ENCODE data around the gene MCM5. TPM values are rescaled to one million over a fixed set of nuclear protein-coding genes. Genes with fewer than 3 reads are reported as not detected.

The MCM5 gene
- total RNA-seq, 1 experiment from 2014 or later: 194 TPM

DNA sequence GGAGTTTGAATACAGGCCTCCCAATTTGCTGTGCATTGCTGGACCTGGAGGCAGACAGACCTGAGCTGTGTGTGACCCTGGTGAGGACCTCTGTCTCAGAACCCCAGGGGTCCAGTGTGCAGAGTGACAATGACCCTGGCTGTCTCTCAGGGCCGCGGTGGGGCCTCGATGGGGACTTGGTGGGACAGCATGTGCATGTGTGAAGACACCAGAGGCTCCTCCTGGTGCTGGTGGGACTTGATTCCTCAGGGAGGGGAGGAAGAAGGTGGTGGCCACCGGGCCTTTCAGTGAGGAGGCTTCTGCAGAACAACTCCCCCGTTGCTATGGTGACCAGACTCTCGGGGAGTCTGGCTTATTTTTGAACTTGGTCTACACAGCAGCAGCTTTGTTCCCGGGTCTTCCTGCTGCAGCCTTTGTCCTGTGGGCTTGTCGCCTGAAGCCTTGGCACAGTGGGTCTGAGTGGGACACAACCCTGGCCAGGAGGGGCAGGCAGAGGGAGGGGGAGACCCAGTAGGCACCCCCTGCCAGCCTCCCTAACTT, 35.3 kb downstream of the MCM5 start:
- Histone ChIP-seq H3K27me3 (ENCODE audit: insufficient read depth, low read length) (no peaks in the 10 kb centered on the region), H3K4me3 (replicated peaks in 1 of 2; ENCODE audit: low read depth in 1 of 2, low read length in 2 of 2) (no peak overlapping the region), H3K9me2 (ENCODE audit: insufficient read depth) (no peaks in the 10 kb centered on the region), H3K36me3 (ENCODE audit: control insufficient read depth in 1 of 2, insufficient read depth in 2 of 2, low read length in 2 of 2) (peaks cover 2 to 28% of the 10 kb centered on the region in 2 experiments; a peak in 2 of 4 replicates), H2AFZ (ENCODE audit: low read depth, low read length, poor library complexity, severe bottlenecking) (no peak overlapping the region), H3K27ac (ENCODE audit: low read depth, low read length) (no peak overlapping the region), H3K4me1 (ENCODE audit: control insufficient read depth in 1 of 2, insufficient read depth in 2 of 2, low read length in 2 of 2) (peaks cover 0 to 4% of the 10 kb centered on the region in 2 experiments; a peak in 1 of 4 replicates), H3K4me2 (ENCODE audit: low read length) (no peak overlapping the region), H3K79me2 (ENCODE audit: insufficient read depth, low read length) (no peaks in the 10 kb centered on the region), H4K20me1 (ENCODE audit: insufficient read depth) (no peaks in the 10 kb centered on the region), H3K9me3 (ENCODE audit: control insufficient read depth in 1 of 2, insufficient read depth in 1 of 2, low read depth in 1 of 2, low read length in 2 of 2) (peaks cover 8 to 11% of the 10 kb centered on the region in 2 experiments; a peak in 2 of 4 replicates), H3K9ac (ENCODE audit: low read length) (no peak overlapping the region)
- RAD21 ChIA-PET (ENCODE audit: low non-redundant PET in 1 of 2, low total read pairs in 2 of 2, uncharacterized antibody in 2 of 2, unreplicated experiment in 2 of 2): no interaction called here
- POLR2A ChIA-PET: no interaction called here
- no TSS peak for BruUV-seq (replicated peaks)
- no peak for DNase-seq (ENCODE audit: low read depth, low spot score)
- TF ChIP-seq, protein P1, sequence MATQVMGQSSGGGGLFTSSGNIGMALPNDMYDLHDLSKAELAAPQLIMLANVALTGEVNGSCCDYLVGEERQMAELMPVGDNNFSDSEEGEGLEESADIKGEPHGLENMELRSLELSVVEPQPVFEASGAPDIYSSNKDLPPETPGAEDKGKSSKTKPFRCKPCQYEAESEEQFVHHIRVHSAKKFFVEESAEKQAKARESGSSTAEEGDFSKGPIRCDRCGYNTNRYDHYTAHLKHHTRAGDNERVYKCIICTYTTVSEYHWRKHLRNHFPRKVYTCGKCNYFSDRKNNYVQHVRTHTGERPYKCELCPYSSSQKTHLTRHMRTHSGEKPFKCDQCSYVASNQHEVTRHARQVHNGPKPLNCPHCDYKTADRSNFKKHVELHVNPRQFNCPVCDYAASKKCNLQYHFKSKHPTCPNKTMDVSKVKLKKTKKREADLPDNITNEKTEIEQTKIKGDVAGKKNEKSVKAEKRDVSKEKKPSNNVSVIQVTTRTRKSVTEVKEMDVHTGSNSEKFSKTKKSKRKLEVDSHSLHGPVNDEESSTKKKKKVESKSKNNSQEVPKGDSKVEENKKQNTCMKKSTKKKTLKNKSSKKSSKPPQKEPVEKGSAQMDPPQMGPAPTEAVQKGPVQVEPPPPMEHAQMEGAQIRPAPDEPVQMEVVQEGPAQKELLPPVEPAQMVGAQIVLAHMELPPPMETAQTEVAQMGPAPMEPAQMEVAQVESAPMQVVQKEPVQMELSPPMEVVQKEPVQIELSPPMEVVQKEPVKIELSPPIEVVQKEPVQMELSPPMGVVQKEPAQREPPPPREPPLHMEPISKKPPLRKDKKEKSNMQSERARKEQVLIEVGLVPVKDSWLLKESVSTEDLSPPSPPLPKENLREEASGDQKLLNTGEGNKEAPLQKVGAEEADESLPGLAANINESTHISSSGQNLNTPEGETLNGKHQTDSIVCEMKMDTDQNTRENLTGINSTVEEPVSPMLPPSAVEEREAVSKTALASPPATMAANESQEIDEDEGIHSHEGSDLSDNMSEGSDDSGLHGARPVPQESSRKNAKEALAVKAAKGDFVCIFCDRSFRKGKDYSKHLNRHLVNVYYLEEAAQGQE (IDR thresholded peaks at IDR 0.05; ENCODE audit: low read depth): no peak
- no peak for TF ChIP-seq SRF (IDR thresholded peaks at IDR 0.05; ENCODE audit: low read depth)
- TF ChIP-seq POLR2AphosphoS5 (IDR thresholded peaks at IDR 0.05; ENCODE audit: low read depth, low read length): no peak
- no peak for TF ChIP-seq FOSL1 (IDR thresholded peaks at IDR 0.05; ENCODE audit: low read depth)
- no peak for TF ChIP-seq CEBPB (IDR thresholded peaks at IDR 0.05; ENCODE audit: low read depth)
- TF ChIP-seq YY1 (IDR thresholded peaks at IDR 0.05; ENCODE audit: extremely low read depth, insufficient replicate concordance, low read depth, low read length): no peak
- no peak for TF ChIP-seq TCF7L2 (IDR thresholded peaks at IDR 0.05; ENCODE audit: borderline replicate concordance, extremely low read depth, insufficient read depth, insufficient read length)
- no peak for TF ChIP-seq ZNF274 (IDR thresholded peaks at IDR 0.05; ENCODE audit: low read depth, low read length)
- no peak for TF ChIP-seq SP1 (IDR thresholded peaks at IDR 0.05; ENCODE audit: low read depth)
- no peak for TF ChIP-seq RAD21 (IDR thresholded peaks at IDR 0.05; ENCODE audit: low read depth)
- TF ChIP-seq, protein P2, sequence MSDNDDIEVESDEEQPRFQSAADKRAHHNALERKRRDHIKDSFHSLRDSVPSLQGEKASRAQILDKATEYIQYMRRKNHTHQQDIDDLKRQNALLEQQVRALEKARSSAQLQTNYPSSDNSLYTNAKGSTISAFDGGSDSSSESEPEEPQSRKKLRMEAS (IDR thresholded peaks at IDR 0.05): no peak
- TF ChIP-seq, protein P3, sequence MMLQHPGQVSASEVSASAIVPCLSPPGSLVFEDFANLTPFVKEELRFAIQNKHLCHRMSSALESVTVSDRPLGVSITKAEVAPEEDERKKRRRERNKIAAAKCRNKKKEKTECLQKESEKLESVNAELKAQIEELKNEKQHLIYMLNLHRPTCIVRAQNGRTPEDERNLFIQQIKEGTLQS (IDR thresholded peaks at IDR 0.05): no peak
- TF ChIP-seq, protein P4, sequence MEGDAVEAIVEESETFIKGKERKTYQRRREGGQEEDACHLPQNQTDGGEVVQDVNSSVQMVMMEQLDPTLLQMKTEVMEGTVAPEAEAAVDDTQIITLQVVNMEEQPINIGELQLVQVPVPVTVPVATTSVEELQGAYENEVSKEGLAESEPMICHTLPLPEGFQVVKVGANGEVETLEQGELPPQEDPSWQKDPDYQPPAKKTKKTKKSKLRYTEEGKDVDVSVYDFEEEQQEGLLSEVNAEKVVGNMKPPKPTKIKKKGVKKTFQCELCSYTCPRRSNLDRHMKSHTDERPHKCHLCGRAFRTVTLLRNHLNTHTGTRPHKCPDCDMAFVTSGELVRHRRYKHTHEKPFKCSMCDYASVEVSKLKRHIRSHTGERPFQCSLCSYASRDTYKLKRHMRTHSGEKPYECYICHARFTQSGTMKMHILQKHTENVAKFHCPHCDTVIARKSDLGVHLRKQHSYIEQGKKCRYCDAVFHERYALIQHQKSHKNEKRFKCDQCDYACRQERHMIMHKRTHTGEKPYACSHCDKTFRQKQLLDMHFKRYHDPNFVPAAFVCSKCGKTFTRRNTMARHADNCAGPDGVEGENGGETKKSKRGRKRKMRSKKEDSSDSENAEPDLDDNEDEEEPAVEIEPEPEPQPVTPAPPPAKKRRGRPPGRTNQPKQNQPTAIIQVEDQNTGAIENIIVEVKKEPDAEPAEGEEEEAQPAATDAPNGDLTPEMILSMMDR (IDR thresholded peaks at IDR 0.05 in 2 of 3, conservative IDR thresholded peaks at IDR 0.05 in 1 of 3; ENCODE audit: borderline replicate concordance in 1 of 3, insufficient read depth in 1 of 3, low read depth in 2 of 3, low read length in 2 of 3): no peak
- TF ChIP-seq CBX3 (IDR thresholded peaks at IDR 0.05; ENCODE audit: low read depth): no peak
- no peak for TF ChIP-seq EZH2 (IDR thresholded peaks at IDR 0.05)
- TF ChIP-seq JUND (IDR thresholded peaks at IDR 0.05): no peak
- TF ChIP-seq ZFX (IDR thresholded peaks at IDR 0.05): no peak
- no peak for TF ChIP-seq POLR2A (IDR thresholded peaks at IDR 0.05; ENCODE audit: borderline replicate concordance, extremely low read depth, insufficient read depth, insufficient read length)
- no peak for TF ChIP-seq EGR1 (IDR thresholded peaks at IDR 0.05; ENCODE audit: low read depth)
- intact Hi-C loops (cut with micrococcal nuclease): loop anchor here (10.0 kb wide), 1 partner anchor 690 kb away; no protein-coding TSS in a partner anchor
- ATAC-seq: no peak
- CTCF ChIA-PET: no interaction called here

Data from HCT116 (cell line).